Uterus (tissue), 4 donors: ENCODE measurements around the gene HTT. TPM values are rescaled to one million over a fixed set of nuclear protein-coding genes. Genes with fewer than 3 reads are reported as not detected.

ENCODE experiments used
- DNase-seq, 2 donors: peaks; one replicate each; pipeline ENCODE4 v3.0.0-alpha.2; 2019 to 2020
- H3K27ac ChIP-seq, 2 donors: fragments of 200-600 bp; sonication (generic); 1 replicate in 1 of 2; 2 replicates in 1 of 2; pipeline ENCODE4 v1.5.1; 2016 to 2018
- H3K27me3 ChIP-seq, 2 donors: fragments of 200-600 bp; sonication (generic); one replicate each; pipeline ENCODE4 v1.5.1; 2018 to 2019; ENCODE audit warnings: control low read depth in 1 of 2
- H3K36me3 ChIP-seq, 2 donors: fragments of 200-600 bp; sonication (generic); one replicate each; pipeline ENCODE4 v1.5.1; 2019; ENCODE audit warnings: control low read depth in 1 of 2
- H3K4me1 ChIP-seq, 2 donors: fragments of 200-600 bp; sonication (generic); one replicate each; pipeline ENCODE4 v1.5.1; 2018 to 2019; ENCODE audit warnings: control low read depth in 1 of 2
- H3K4me3 ChIP-seq, 2 donors: fragments of 200-600 bp; sonication (generic); 1 replicate in 1 of 2; 2 replicates in 1 of 2; pipeline ENCODE4 v1.5.1; 2018 to 2019; ENCODE audit warnings: mild to moderate bottlenecking in 1 of 2
- H3K9me3 ChIP-seq, 2 donors: fragments of 200-600 bp; sonication (generic); one replicate each; pipeline ENCODE4 v1.5.1; 2019; ENCODE audit warnings: control low read depth in 1 of 2
- POLR2A ChIP-seq, 2 donors: fragments of 450-650 bp; IDR thresholded peaks; one replicate each; pipeline ENCODE4 v1.6.1; 2016; ENCODE audit warnings: antibody characterized with exemption in 2 of 2, mild to moderate bottlenecking in 1 of 2, moderate library complexity in 1 of 2
- intact Hi-C: fragments of 100-400 bp; cut with DNase I; formaldehyde crosslinking; loops from one replicate; pipeline ENCODE4 v1.15.1; 2023; ENCODE audit warnings: low total_unique reads
- total RNA-seq, 4 donors: library from RNA; depleted of rRNA in 3 of 4; stranded (reverse); fragments of >200 nt in 3 of 4; gene quantifications; one replicate each; pipeline versions ENCODE4 v1.1.0 to v1.2.4, GENCODE V29; 2014 to 2023
- TF ChIP-seq, protein P1 (sequence below), 4 experiments: fragments of 200-600 bp in 2 of 4; fragments of 450-650 bp in 2 of 4; sonication (generic) in 2 of 4; IDR thresholded peaks; one replicate each; pipeline ENCODE4 v1.5.1; 2016 to 2019; ENCODE audit warnings: antibody characterized with exemption in 4 of 4, mild to moderate bottlenecking in 2 of 4, moderate library complexity in 1 of 4
- donor health status: DM: yes; HTN: yes; CAD: no.

The HTT gene
- total RNA-seq, 4 donors from 2014 or later: 10.9 to 81.4 (median 49.8) TPM

DNA sequence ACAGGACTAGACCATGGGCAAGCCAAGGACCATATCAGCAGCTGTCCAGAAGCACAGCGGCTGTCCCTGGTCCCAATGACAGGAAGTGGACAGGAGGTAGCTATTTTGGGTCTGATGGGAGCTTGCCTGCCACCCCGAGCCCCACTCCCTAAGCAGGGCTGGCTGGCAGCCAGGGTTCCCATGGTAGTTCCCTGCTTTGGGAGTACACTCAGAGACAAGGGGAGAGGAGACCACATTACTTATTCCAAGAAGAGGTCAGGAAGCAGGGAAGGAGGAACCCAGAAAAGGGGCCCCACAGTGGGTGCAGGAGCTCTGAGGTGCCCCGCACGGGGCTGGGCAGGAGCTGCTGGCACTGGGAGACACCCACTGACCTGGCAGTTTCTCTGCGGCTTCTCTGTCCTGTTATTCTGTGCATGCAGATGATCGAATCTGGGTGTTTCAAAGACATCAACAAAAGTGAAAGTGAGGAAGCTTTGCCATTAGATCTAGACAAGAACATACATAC lies 36.5 kb upstream of the HTT start:
- peak overlapping the region; percentile 4 to 11 for H3K4me3 ChIP-seq
- no peak overlapping the region for H3K27ac ChIP-seq
- H3K36me3 ChIP-seq: no peaks in the 10 kb centered on the region
- intact Hi-C loops: no loop called here
- H3K27me3 ChIP-seq: no peaks in the 10 kb centered on the region
- no peaks in the 10 kb centered on the region for H3K9me3 ChIP-seq
- no peaks in the 10 kb centered on the region for H3K4me1 ChIP-seq
- TF ChIP-seq, protein P1, sequence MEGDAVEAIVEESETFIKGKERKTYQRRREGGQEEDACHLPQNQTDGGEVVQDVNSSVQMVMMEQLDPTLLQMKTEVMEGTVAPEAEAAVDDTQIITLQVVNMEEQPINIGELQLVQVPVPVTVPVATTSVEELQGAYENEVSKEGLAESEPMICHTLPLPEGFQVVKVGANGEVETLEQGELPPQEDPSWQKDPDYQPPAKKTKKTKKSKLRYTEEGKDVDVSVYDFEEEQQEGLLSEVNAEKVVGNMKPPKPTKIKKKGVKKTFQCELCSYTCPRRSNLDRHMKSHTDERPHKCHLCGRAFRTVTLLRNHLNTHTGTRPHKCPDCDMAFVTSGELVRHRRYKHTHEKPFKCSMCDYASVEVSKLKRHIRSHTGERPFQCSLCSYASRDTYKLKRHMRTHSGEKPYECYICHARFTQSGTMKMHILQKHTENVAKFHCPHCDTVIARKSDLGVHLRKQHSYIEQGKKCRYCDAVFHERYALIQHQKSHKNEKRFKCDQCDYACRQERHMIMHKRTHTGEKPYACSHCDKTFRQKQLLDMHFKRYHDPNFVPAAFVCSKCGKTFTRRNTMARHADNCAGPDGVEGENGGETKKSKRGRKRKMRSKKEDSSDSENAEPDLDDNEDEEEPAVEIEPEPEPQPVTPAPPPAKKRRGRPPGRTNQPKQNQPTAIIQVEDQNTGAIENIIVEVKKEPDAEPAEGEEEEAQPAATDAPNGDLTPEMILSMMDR (IDR thresholded peaks at IDR 0.05): no peak
- TF ChIP-seq POLR2A (IDR thresholded peaks at IDR 0.05): no peak
- DNase-seq: peak in 1 of 2 donors; percentile 29

DNA sequence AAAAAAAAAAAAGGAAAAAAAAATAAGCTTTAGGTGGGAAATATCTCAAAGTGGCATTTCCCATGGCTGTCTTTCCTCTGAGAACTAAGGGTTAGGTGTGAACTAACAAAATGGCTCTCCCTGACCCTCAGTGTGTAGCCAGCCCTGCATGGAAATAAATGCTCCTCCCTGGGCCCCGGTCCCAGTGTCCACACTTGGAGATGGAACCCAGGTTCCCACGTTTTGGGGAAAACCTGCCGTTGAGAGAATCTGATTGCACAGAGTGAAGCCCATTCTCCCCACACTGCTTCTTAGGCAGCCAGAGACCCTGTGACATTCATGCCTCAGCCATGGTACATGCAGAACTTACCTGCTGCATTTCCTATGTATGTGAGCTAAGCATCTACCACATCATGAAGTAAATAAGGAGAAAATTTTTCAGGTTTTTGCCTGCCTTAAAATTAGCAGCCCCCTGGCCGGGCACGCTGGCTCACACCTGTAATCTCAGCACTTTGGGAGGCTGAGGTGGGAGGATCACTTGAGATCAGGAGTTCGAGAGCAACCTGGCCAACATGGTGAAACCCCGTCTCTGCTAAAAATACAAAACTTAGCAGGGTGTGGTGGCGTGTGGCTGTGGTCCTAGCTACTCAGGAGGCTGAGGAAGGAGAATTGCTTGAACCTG lies 34.6 kb upstream of the HTT start:
- intact Hi-C loops: no loop called here
- Histone ChIP-seq H3K4me1 (no peaks in the 10 kb centered on the region), H3K9me3 (no peaks in the 10 kb centered on the region), H3K4me3 (no peak overlapping the region), H3K36me3 (no peaks in the 10 kb centered on the region), H3K27me3 (no peaks in the 10 kb centered on the region), H3K27ac (no peak overlapping the region)
- no peak for DNase-seq
- TF ChIP-seq, protein P1 (IDR thresholded peaks at IDR 0.05): no peak
- TF ChIP-seq POLR2A (IDR thresholded peaks at IDR 0.05): no peak

DNA sequence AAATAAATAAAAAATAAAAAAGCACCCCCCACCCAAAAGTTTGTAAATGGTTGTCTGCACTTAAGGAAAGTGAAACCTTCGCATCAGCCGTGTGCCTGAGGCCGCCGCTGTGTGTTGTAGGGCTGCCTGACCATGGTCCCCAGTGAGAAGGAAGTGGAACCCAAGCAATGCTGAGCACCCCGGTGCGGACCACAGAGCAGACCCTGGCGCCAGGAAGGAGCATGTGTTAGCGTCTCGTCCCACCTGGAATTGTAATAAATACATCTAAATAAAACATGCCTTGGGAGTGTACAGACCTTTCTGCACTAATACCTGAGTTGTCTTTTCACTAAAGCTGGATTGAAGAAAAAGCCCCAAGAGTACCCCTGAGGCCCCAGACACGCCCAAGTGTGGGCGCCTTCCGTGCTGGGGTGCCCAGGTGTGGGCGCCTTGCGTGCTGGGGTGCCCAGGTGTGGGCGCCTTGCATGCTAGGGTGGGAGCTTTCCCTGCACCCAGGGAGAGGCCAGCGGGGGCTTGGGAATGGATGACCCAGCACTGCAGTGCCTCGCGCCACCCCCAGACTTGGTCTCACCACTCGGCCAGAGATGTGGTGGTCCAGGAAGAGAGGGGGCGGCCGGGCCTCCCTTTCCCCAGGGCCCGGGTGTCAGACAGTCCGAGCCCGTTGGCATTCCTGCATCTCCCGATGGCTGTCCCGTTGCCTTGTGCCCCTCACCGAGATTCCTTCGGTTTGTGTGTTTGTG lies 33.9 kb upstream of the HTT start:
- no peak for DNase-seq
- TF ChIP-seq POLR2A (IDR thresholded peaks at IDR 0.05): no peak
- TF ChIP-seq, protein P1 (IDR thresholded peaks at IDR 0.05): no peak
- H3K9me3 ChIP-seq: no peaks in the 10 kb centered on the region
- intact Hi-C loops: no loop called here
- no peaks in the 10 kb centered on the region for H3K36me3 ChIP-seq
- H3K4me1 ChIP-seq: no peaks in the 10 kb centered on the region
- no peak overlapping the region for H3K27ac ChIP-seq
- no peaks in the 10 kb centered on the region for H3K27me3 ChIP-seq
- H3K4me3 ChIP-seq: no peak overlapping the region

DNA sequence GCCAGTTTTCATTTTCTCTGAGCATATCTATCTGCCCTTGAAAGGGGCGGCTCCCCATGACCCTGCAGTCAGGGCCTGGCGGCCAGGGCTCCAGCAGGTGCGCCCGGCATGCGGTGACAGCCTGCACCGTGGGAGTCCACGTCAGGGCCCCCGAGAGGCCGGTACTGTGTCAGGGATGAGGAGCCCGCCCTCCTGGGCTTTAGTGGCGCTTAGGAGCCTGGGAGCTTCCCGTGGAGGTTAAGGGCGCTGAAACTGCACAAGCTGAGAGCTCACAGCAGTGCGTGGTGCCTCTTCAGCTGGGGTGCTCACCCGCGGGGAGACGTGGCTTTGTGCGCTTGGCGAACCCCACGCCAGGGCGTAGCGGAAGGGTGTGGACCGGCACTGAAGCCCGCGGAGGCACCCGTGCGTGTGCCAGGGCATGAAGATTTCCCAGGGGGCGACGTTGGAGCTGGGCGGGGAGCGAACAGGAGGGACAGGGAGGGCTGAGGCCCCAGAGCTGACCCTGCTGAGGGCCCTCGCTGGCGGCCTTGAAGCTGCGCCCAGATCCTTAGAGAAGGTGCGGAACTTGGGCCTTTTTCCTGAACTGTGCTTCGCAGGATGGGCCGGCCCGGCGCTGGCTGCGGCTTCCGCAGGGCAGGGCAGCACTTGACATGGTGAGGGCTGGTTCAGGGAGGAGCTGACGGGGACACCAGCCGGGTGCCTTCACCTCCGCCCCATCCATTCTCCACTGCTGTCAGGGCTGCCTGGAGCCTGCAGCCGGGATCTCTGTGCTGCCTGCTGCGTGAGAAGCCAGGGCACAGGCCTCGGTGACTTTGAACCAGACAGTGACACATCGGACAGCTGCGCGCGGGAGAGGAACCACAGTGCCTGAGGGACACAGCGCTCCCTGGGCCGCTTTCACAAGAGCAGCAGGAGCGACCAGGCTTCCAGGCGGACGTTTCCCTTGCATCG lies 33.0 kb upstream of the HTT start:
- peak in 1 of 2 donors; percentile 28 for DNase-seq
- H3K4me1 ChIP-seq: no peaks in the 10 kb centered on the region
- H3K4me3 ChIP-seq: peak overlapping the region; percentile 24 to 38
- intact Hi-C loops: no loop called here
- H3K9me3 ChIP-seq: no peaks in the 10 kb centered on the region
- no peaks in the 10 kb centered on the region for H3K27me3 ChIP-seq
- no peaks in the 10 kb centered on the region for H3K36me3 ChIP-seq
- TF ChIP-seq, protein P1 (IDR thresholded peaks at IDR 0.05): no peak
- TF ChIP-seq POLR2A (IDR thresholded peaks at IDR 0.05): no peak
- H3K27ac ChIP-seq: peak overlapping the region in 1 of 2 donors; percentile 50
